PC-3 (cell line): Measurements from ENCODE around the gene RFLNA.

Experiments used
- CTCF ChIP-seq: fragments of 300-600 bp; sonication (generic); conservative IDR thresholded peaks from 2 replicates; pipeline ENCODE4 v1.5.1; 2017; ENCODE audit warnings: antibody characterized with exemption, low read depth, mild to moderate bottlenecking, low read length
- EZH2phosphoT487 ChIP-seq: fragments of 300-600 bp; sonication (generic); IDR thresholded peaks from 2 replicates; pipeline ENCODE4 v1.6.1; 2018; ENCODE audit warnings: mild to moderate bottlenecking, antibody characterized with exemption, low read length, borderline replicate concordance

GRCh38 chr12:124333724-124334123, 38.8 kb downstream of the RFLNA start:
- TF ChIP-seq CTCF (no peak), EZH2phosphoT487 (no peak)
